Muscle layer of duodenum (tissue), 2 donors: ENCODE measurements around the gene CHD5.
A peak's percentile ranks its signal among the peaks of the same experiment; 100 is the strongest.

Experiments used
- H3K27ac ChIP-seq: one replicate; pipeline ENCODE4 v1.7.0; 2013; ENCODE audit warnings: mild to moderate bottlenecking, low read length
- H3K27me3 ChIP-seq: one replicate; pipeline ENCODE4 v1.7.0; 2013; ENCODE audit warnings: low read depth, mild to moderate bottlenecking, control low read depth, low read length
- H3K36me3 ChIP-seq, 2 donors: one replicate each; pipeline ENCODE4 v1.7.0; 2013; ENCODE audit warnings: low read length in 2 of 2, control low read depth in 1 of 2, mild to moderate bottlenecking in 1 of 2; ENCODE audit not compliant: insufficient read depth in 2 of 2, control insufficient read depth in 1 of 2
- H3K4me1 ChIP-seq, 2 donors: one replicate each; pipeline ENCODE4 v1.7.0; 2013; ENCODE audit warnings: low read length in 2 of 2, mild to moderate bottlenecking in 2 of 2, control low read depth in 1 of 2, moderate library complexity in 1 of 2; ENCODE audit not compliant: insufficient read depth in 2 of 2, control insufficient read depth in 1 of 2
- H3K4me3 ChIP-seq, 2 donors: one replicate each; pipeline ENCODE4 v1.7.0; 2013; ENCODE audit warnings: low read length in 2 of 2, low read depth in 1 of 2, mild to moderate bottlenecking in 1 of 2
- H3K9me3 ChIP-seq, 2 donors: one replicate each; pipeline ENCODE4 v1.7.0; 2013; ENCODE audit warnings: low read length in 2 of 2, control low read depth in 1 of 2, mild to moderate bottlenecking in 1 of 2; ENCODE audit not compliant: control insufficient read depth in 1 of 2
- donor health status: healthy.

Gene CHD5

GRCh38 chr1:6180707-6181311, 688 bp upstream of the CHD5 start:
- Histone ChIP-seq H3K27me3 (peaks cover 24% of the 10 kb centered on the region), H3K36me3 (peaks cover 6 to 7% of the 10 kb centered on the region in 2 donors), H3K4me1 (peaks cover 0 to 29% of the 10 kb centered on the region in 2 donors), H3K27ac (no peak overlapping the region), H3K9me3 (no peaks in the 10 kb centered on the region), H3K4me3 (peak overlapping the region in 1 of 2 donors; percentile 42)

DNA sequence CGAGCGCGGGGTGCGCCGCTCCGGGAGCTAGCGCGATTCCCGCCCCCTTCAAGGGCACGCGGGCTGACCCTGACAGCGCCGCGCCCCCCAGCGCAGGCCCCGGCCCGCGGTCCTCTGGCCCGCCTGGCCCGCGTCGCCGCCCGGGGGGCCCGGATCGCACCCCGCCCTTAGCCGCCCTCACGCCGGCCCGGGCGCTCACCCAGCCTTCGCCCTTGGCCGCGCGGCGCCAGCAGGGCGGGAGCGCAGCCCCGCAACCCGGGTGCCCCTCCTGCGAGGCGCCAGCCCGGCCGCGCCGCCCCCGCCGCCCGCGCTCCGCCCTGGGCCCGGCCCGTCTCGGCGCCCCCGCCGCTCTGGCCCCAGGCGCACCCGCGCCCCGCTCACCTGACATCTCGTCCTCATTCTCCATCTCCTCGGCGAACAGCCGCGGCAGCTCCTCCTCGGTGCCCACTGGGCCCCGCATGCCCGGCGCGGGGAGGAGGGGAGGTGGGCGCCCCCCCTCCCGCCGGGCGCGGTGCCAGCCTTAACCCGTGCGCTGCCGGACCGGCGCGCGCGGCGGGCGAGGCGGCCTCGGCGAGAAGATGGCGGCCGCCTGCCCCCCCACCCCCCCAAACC, 451 bp downstream of the CHD5 start:
- Histone ChIP-seq H3K36me3 (no peaks in the 10 kb centered on the region), H3K4me1 (peaks cover 0 to 23% of the 10 kb centered on the region in 2 donors), H3K9me3 (no peaks in the 10 kb centered on the region), H3K27me3 (peaks cover 27% of the 10 kb centered on the region), H3K27ac (no peak overlapping the region), H3K4me3 (peak overlapping the region in 1 of 2 donors; percentile 42)

DNA sequence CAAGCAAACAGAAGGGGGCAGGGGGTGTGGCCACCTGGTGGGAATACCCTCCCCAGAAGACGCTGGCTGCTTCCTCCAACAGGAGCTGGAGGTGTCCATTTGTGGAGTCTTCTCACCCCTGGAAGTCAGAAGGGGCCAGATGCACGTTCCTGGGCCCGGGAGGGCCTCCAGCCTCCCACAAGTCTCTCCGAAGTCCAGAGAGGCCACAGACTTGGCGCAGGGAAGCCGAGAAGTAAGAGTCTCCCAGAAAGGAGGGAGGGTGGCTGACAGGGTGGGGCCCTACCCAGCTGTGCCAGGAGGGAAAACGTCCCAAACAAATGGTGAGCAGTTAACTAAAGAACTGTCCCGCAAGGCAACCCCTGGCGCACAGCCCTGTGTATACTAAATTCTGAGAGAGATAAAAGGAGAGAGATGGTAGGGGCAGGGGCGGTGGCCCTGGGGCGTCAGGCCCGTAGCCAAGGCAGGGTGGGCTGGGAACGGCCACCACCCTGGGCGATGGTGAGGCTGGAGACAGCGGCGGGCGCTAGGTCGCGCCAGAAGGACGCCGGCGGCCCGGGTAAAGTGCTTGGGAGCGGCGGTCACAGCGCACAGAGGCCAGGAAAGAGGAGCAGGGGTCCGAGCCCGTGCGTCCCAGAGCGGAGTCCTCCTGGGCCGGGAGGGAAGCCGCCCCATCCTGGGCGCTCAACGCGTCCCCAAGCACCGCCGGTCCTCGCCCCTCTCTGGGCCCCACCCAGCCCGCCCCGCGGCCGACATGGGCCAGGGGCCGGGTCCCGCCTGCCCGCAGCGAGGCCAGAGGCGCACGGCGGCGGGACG, 1.2 kb downstream of the CHD5 start:
- Histone ChIP-seq H3K27ac (no peak overlapping the region), H3K9me3 (no peaks in the 10 kb centered on the region), H3K36me3 (no peaks in the 10 kb centered on the region), H3K4me1 (peaks cover 0 to 23% of the 10 kb centered on the region in 2 donors), H3K4me3 (peak overlapping the region in 1 of 2 donors; percentile 33), H3K27me3 (peaks cover 27% of the 10 kb centered on the region)

- H3K27me3 ChIP-seq: peaks cover 27% of the 10 kb centered on the region
- no peak overlapping the region for H3K27ac ChIP-seq
Measured at GRCh38 chr1:6177681-6178380, 2.3 kb downstream of the CHD5 start.

GRCh38 chr1:6176779-6177178, 3.3 kb downstream of the CHD5 start:
- peaks cover 27% of the 10 kb centered on the region for H3K27me3 ChIP-seq
- H3K27ac ChIP-seq: no peak overlapping the region
- H3K4me1 ChIP-seq: peaks cover 0 to 23% of the 10 kb centered on the region in 2 donors

More at GRCh38 chr1:6177681-6178380, 2.3 kb downstream of the CHD5 start:
- no peaks in the 10 kb centered on the region for H3K9me3 ChIP-seq
- no peaks in the 10 kb centered on the region for H3K36me3 ChIP-seq
- H3K4me3 ChIP-seq: no peak overlapping the region
- peaks cover 0 to 23% of the 10 kb centered on the region in 2 donors for H3K4me1 ChIP-seq

DNA sequence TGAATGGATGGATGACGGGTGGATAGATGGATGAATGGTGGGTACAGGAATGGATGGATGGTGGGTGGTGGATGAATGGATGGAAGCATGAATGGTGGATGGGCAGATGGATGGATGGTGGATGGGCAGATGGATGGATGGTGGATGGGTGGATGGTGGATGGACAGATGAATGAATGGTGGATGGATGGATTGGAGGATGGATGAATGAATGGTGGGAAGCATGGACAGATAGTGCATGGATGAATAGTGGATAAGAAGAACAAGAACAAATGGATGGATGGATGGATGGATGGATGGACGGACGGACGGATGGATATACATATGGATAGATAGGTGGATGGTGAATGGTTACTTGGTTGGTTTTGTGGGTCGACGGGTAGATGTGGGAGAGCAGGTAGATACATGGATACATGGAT, 4.7 kb downstream of the CHD5 start:
- H3K27me3 ChIP-seq: peaks cover 27% of the 10 kb centered on the region
- no peaks in the 10 kb centered on the region for H3K9me3 ChIP-seq
- no peaks in the 10 kb centered on the region for H3K36me3 ChIP-seq
- peaks cover 0 to 10% of the 10 kb centered on the region in 2 donors for H3K4me1 ChIP-seq
- H3K27ac ChIP-seq: no peak overlapping the region
- no peak overlapping the region for H3K4me3 ChIP-seq

More at GRCh38 chr1:6176779-6177178, 3.3 kb downstream of the CHD5 start:
- H3K36me3 ChIP-seq: no peaks in the 10 kb centered on the region
- no peaks in the 10 kb centered on the region for H3K9me3 ChIP-seq
- no peak overlapping the region for H3K4me3 ChIP-seq

DNA sequence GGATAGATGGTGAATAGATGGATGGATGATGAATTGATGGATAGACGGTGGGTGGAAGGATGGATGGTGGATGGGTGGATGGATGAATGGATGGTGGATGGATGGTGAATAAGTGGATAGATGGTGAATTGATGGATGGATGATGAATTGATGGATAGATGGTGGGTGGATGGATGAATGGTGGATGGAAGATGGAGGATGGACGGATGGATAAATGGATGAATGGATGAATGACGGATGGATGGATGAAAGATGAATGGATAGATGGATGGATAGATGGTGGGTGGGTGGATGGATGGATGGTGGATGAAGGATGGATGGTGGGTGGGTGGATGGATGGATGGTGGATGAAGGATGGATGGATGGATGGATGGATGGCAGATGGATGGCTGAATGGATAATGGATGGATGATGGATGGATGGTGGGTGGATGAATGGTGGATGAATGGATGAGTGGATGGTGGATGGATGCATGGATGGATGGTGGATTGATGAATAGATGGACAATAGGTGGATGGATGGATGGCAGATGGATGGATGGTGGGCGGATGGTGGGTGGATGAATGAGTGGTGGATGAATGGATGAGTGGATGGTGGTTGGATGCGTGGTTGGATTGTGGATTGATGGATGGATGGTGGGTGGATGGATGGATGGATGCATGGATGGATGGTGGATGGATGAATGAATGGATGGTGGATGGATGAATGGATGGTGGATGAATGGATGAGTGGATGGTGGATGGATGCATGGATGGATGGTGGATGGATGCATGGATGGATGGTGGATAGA, 5.3 kb downstream of the CHD5 start:
- peaks cover 27% of the 10 kb centered on the region for H3K27me3 ChIP-seq
- no peaks in the 10 kb centered on the region for H3K36me3 ChIP-seq
- no peaks in the 10 kb centered on the region for H3K9me3 ChIP-seq
- H3K4me3 ChIP-seq: no peak overlapping the region
- H3K27ac ChIP-seq: no peak overlapping the region
- peaks cover 0 to 10% of the 10 kb centered on the region in 2 donors for H3K4me1 ChIP-seq

- Histone ChIP-seq H3K4me1 (no peaks in the 10 kb centered on the region), H3K9me3 (no peaks in the 10 kb centered on the region), H3K27ac (no peak overlapping the region), H3K4me3 (no peak overlapping the region), H3K36me3 (no peaks in the 10 kb centered on the region), H3K27me3 (peaks cover 17% of the 10 kb centered on the region)
Measured at GRCh38 chr1:6172549-6172948, 7.6 kb downstream of the CHD5 start.

GRCh38 chr1:6171548-6172124, 8.5 kb downstream of the CHD5 start:
- Histone ChIP-seq H3K27ac (no peak overlapping the region), H3K4me3 (no peak overlapping the region), H3K9me3 (no peaks in the 10 kb centered on the region), H3K4me1 (no peaks in the 10 kb centered on the region), H3K36me3 (no peaks in the 10 kb centered on the region), H3K27me3 (peaks cover 8% of the 10 kb centered on the region)

- H3K9me3 ChIP-seq: no peaks in the 10 kb centered on the region
- H3K36me3 ChIP-seq: no peaks in the 10 kb centered on the region
- no peak overlapping the region for H3K27ac ChIP-seq
- no peak overlapping the region for H3K4me3 ChIP-seq
- H3K27me3 ChIP-seq: peaks cover 3% of the 10 kb centered on the region
- H3K4me1 ChIP-seq: no peaks in the 10 kb centered on the region
Measured at GRCh38 chr1:6170742-6171201, 9.3 kb downstream of the CHD5 start.
